SK-N-SH treated with all-trans-retinoic acid at 6 μM for 48 hours (cell line): ENCODE results near the gene PARVG.

ENCODE experiments used
- ATAC-seq: fragments of 200-7000 bp; cut with Tn5 transposase; 3 replicates; pipeline ENCODE4 v1.9.1; 2020; ENCODE audit warnings: mild to moderate bottlenecking, moderate library complexity
- BACH2 ChIP-seq: fragments of 250-450 bp; sonication (Bioruptor Pico); IDR thresholded peaks from 2 replicates; pipeline ENCODE4 v1.9.0; 2021; ENCODE audit warnings: mild to moderate bottlenecking, borderline replicate concordance
- ESRRG ChIP-seq: fragments of 250-450 bp; sonication (Bioruptor Pico); IDR thresholded peaks from 2 replicates; pipeline ENCODE4 v1.6.1; 2021; ENCODE audit warnings: mild to moderate bottlenecking
- GLIS3 ChIP-seq: fragments of 250-450 bp; sonication (Bioruptor Pico); IDR thresholded peaks from 2 replicates; pipeline ENCODE4 v1.5.0; 2020; ENCODE audit warnings: mild to moderate bottlenecking, moderate library complexity
- ISL1 ChIP-seq: fragments of 250-450 bp; sonication (Bioruptor Pico); IDR thresholded peaks from 2 replicates; pipeline ENCODE4 v2.1.2; 2022; ENCODE audit warnings: mild to moderate bottlenecking, moderate library complexity
- OSR1 ChIP-seq: fragments of 250-450 bp; sonication (Bioruptor Pico); IDR thresholded peaks from 2 replicates; pipeline ENCODE4 v1.8.0; 2022; ENCODE audit warnings: moderate library complexity, mild to moderate bottlenecking, inconsistent platforms
- PATZ1 ChIP-seq: fragments of 250-450 bp; sonication (Bioruptor Pico); IDR thresholded peaks from 2 replicates; pipeline ENCODE4 v1.8.0; 2020; ENCODE audit warnings: mild to moderate bottlenecking, moderate library complexity, borderline replicate concordance
- POU6F1 ChIP-seq: fragments of 250-450 bp; sonication (Bioruptor Pico); IDR thresholded peaks from 2 replicates; pipeline ENCODE4 v1.8.0; 2021; ENCODE audit warnings: low read depth, mild to moderate bottlenecking, moderate library complexity, borderline replicate concordance
- PPARA ChIP-seq: fragments of 250-450 bp; sonication (Bioruptor Pico); IDR thresholded peaks from 2 replicates; pipeline ENCODE4 v1.5.0; 2020; ENCODE audit warnings: mild to moderate bottlenecking, borderline replicate concordance
- RARB ChIP-seq: fragments of 250-450 bp; sonication (Bioruptor Pico); IDR thresholded peaks from 2 replicates; pipeline ENCODE4 v1.8.0; 2021; ENCODE audit warnings: mild to moderate bottlenecking, moderate library complexity
- SNAI2 ChIP-seq: fragments of 250-450 bp; sonication (Bioruptor Pico); IDR thresholded peaks from 2 replicates; pipeline ENCODE4 v1.5.0; 2020; ENCODE audit warnings: mild to moderate bottlenecking, moderate library complexity
- TCF4 ChIP-seq: fragments of 250-450 bp; sonication (Bioruptor Pico); IDR thresholded peaks from 2 replicates; pipeline ENCODE4 v1.8.0; 2021; ENCODE audit warnings: mild to moderate bottlenecking, moderate library complexity, borderline replicate concordance
- TOX ChIP-seq: fragments of 250-450 bp; sonication (Bioruptor Pico); IDR thresholded peaks from 2 replicates; pipeline ENCODE4 v1.8.0; 2021; ENCODE audit warnings: mild to moderate bottlenecking, moderate library complexity, borderline replicate concordance
- TSHZ2 ChIP-seq: fragments of 250-450 bp; sonication (Bioruptor Pico); IDR thresholded peaks from 2 replicates; pipeline ENCODE4 v1.5.0; 2020; ENCODE audit warnings: mild to moderate bottlenecking, moderate library complexity
- ZC3H10 ChIP-seq: fragments of 250-450 bp; sonication (Bioruptor Pico); IDR thresholded peaks from 2 replicates; pipeline ENCODE4 v1.5.1; 2021; ENCODE audit warnings: mild to moderate bottlenecking, moderate library complexity
- ZFP3 ChIP-seq: fragments of 250-450 bp; sonication (Bioruptor Pico); IDR thresholded peaks from 2 replicates; pipeline ENCODE4 v1.5.0; 2020; ENCODE audit warnings: mild to moderate bottlenecking, moderate library complexity
- ZFP30 ChIP-seq: fragments of 450-650 bp; formaldehyde crosslinking; IDR thresholded peaks from 2 replicates; pipeline ENCODE4 v1.5.0; 2022; ENCODE audit warnings: mild to moderate bottlenecking, moderate library complexity
- ZNF565 ChIP-seq: fragments of 450-650 bp; formaldehyde crosslinking; conservative IDR thresholded peaks from 2 replicates; pipeline ENCODE4 v1.5.0; 2020; ENCODE audit warnings: low read depth, mild to moderate bottlenecking, moderate library complexity
- ZNF8 ChIP-seq: fragments of 450-650 bp; formaldehyde crosslinking; IDR thresholded peaks from 2 replicates; pipeline ENCODE4 v1.5.0; 2020; ENCODE audit warnings: mild to moderate bottlenecking, moderate library complexity
- TF ChIP-seq, protein P1 (sequence below): fragments of 250-450 bp; sonication (Bioruptor Pico); IDR thresholded peaks from 2 replicates; pipeline ENCODE4 v1.5.1; 2020; ENCODE audit warnings: low read depth, mild to moderate bottlenecking, moderate library complexity
- TF ChIP-seq, protein P2 (sequence below): fragments of 250-450 bp; sonication (Bioruptor Pico); IDR thresholded peaks from 2 replicates; pipeline ENCODE4 v1.5.1; 2021; ENCODE audit warnings: mild to moderate bottlenecking, moderate library complexity

The PARVG gene

GRCh38 chr22:44137415-44137814 lies 43.3 kb upstream of the PARVG start (continued):
- TF ChIP-seq, protein P1, sequence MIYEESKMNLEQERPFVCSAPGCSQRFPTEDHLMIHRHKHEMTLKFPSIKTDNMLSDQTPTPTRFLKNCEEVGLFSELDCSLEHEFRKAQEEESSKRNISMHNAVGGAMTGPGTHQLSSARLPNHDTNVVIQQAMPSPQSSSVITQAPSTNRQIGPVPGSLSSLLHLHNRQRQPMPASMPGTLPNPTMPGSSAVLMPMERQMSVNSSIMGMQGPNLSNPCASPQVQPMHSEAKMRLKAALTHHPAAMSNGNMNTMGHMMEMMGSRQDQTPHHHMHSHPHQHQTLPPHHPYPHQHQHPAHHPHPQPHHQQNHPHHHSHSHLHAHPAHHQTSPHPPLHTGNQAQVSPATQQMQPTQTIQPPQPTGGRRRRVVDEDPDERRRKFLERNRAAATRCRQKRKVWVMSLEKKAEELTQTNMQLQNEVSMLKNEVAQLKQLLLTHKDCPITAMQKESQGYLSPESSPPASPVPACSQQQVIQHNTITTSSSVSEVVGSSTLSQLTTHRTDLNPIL (CRISPR knock-in tag), result no peak

- ATAC-seq, result no peak
- TF ChIP-seq POU6F1 (CRISPR knock-in tag) (no peak), GLIS3 (CRISPR knock-in tag) (no peak), ZFP3 (no peak), ZNF8 (CRISPR knock-in tag) (no peak), ESRRG (CRISPR knock-in tag) (no peak), ZC3H10 (no peak), PATZ1 (CRISPR knock-in tag) (no peak), RARB (CRISPR knock-in tag) (no peak), ZFP30 (CRISPR knock-in tag) (no peak), ZNF565 (no peak), ISL1 (CRISPR knock-in tag) (no peak), TCF4 (CRISPR knock-in tag) (no peak), TSHZ2 (CRISPR knock-in tag) (no peak), SNAI2 (CRISPR knock-in tag) (no peak), TOX (CRISPR knock-in tag) (no peak), OSR1 (CRISPR knock-in tag) (no peak), PPARA (no peak)
- TF ChIP-seq, protein P2, sequence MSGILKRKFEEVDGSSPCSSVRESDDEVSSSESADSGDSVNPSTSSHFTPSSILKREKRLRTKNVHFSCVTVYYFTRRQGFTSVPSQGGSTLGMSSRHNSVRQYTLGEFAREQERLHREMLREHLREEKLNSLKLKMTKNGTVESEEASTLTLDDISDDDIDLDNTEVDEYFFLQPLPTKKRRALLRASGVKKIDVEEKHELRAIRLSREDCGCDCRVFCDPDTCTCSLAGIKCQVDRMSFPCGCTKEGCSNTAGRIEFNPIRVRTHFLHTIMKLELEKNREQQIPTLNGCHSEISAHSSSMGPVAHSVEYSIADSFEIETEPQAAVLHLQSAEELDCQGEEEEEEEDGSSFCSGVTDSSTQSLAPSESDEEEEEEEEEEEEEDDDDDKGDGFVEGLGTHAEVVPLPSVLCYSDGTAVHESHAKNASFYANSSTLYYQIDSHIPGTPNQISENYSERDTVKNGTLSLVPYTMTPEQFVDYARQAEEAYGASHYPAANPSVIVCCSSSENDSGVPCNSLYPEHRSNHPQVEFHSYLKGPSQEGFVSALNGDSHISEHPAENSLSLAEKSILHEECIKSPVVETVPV (CRISPR knock-in tag), result no peak
- TF ChIP-seq, all 23 proteins: peak for 0
Measured at GRCh38 chr22:44139773-44140172, 41.0 kb upstream of the PARVG start.

DNA sequence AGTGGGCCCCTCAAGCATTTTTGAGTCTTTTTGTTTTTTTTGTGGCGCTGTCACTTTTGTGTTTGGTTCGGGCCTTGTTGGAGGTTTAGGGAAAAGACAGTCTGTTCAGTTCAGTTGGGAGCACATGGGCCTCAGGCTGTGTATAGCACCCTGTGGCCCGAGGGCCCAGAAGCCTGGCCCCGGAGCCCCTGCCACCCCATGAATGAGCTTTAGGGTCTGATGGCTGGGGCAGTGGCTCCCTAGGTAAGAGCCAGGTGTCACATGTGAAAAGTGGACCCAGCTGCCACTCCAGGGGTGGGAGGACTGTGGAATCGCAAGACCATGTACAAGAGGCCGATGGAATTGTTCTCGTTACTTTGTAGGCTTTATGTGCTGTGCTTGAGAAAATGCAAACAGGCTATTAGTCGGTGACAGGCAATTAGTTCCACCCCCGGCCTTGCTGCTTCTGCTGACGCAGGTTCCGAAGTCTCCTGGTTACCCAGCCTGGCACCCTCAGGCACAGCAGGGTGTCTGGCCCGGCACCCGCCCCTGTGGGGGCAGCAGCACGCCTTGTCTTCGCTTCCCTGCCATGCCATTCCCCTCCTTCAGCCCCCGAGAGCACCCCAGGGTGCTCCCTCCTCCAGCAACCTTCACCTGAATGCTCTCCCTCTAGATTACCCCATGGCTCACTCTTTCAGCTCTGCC lies 38.2 kb upstream of the PARVG start:
- ATAC-seq, result no peak
- no peak for TF ChIP-seq ESRRG (CRISPR knock-in tag)
- TF ChIP-seq BACH2 (CRISPR knock-in tag), result no peak
- TF ChIP-seq TOX (CRISPR knock-in tag), result no peak
- TF ChIP-seq ZC3H10, result no peak
- TF ChIP-seq POU6F1 (CRISPR knock-in tag), result no peak
- TF ChIP-seq OSR1 (CRISPR knock-in tag), result no peak
- TF ChIP-seq, protein P1 (CRISPR knock-in tag), result no peak
- TF ChIP-seq PATZ1 (CRISPR knock-in tag), result no peak
- TF ChIP-seq ZFP3, result no peak
- TF ChIP-seq ISL1 (CRISPR knock-in tag), result no peak
- TF ChIP-seq TCF4 (CRISPR knock-in tag), result no peak
- TF ChIP-seq, protein P2 (CRISPR knock-in tag), result no peak
- TF ChIP-seq RARB (CRISPR knock-in tag), result no peak
- no peak for TF ChIP-seq PPARA
- TF ChIP-seq ZNF565, result no peak
